B cell (primary cell): Measurements from ENCODE around the gene OPN5. TPM values are rescaled to one million over a fixed set of nuclear protein-coding genes. Genes with fewer than 3 reads are reported as not detected.

ENCODE experiments used
- ATAC-seq: fragments of 200-7000 bp; cut with Tn5 transposase; one replicate; pipeline ENCODE4 v1.10.0; 2021; ENCODE audit warnings: low read depth, mild to moderate bottlenecking, moderate number of reproducible peaks, moderate library complexity
- CTCF ChIA-PET: fragments of 350-600 bp; sonication (Branson Sonifier 250); formaldehyde crosslinking; loops from one replicate; lab custom pipeline; 2021; ENCODE audit warnings: antibody characterized with exemption, inconsistent platforms; lab: Charles Lee
- POLR2A ChIA-PET: fragments of 350-600 bp; sonication (Branson Sonifier 250); formaldehyde crosslinking; loops from one replicate; lab custom pipeline; 2021; ENCODE audit warnings: antibody characterized with exemption; lab: Charles Lee
- DNase-seq: peaks from one replicate; pipeline ENCODE4 v3.0.0; 2013
- H2AFZ ChIP-seq: 2 replicates; pipeline ENCODE4 v1.6.1; 2012; ENCODE audit warnings: mild to moderate bottlenecking, low read depth, low read length; ENCODE audit not compliant: insufficient read depth, poor library complexity, severe bottlenecking
- H3K27ac ChIP-seq, 2 donors: 1 replicate in 1 of 2; 2 replicates in 1 of 2; pipeline ENCODE4 v1.5.1; 2012 to 2013; ENCODE audit warnings: low read length in 2 of 2, mild to moderate bottlenecking in 2 of 2, moderate library complexity in 1 of 2
- H3K27me3 ChIP-seq, 4 experiments: fragments of 200-600 bp in 1 of 4; sonication (generic) in 1 of 4; replicated peaks in 1 of 4; 1 replicate in 2 of 4; 2 replicates in 2 of 4; pipeline versions ENCODE4 v1.6.1 to v1.7.0; 2013 to 2016; ENCODE audit warnings: low read length in 3 of 4, mild to moderate bottlenecking in 2 of 4, mixed read lengths in 1 of 4, moderate library complexity in 1 of 4; ENCODE audit not compliant: insufficient read depth in 4 of 4, control insufficient read depth in 3 of 4; ENCODE audit errors: control extremely low read depth in 1 of 4
- H3K36me3 ChIP-seq, 2 experiments: replicated peaks in 1 of 2; 1 replicate in 1 of 2; 2 replicates in 1 of 2; pipeline versions ENCODE4 v1.6.1 to v1.7.1; 2013; ENCODE audit warnings: low read length in 1 of 2; ENCODE audit not compliant: insufficient read depth in 2 of 2, control insufficient read depth in 1 of 2; ENCODE audit errors: control extremely low read depth in 1 of 2, extremely low read depth in 1 of 2
- H3K4me1 ChIP-seq, 2 donors: fragments of 200-600 bp in 1 of 2; sonication (generic) in 1 of 2; 1 replicate in 1 of 2; 2 replicates in 1 of 2; pipeline versions ENCODE4 v1.5.1 to v1.6.1; 2013 to 2017; ENCODE audit warnings: low read length in 2 of 2; ENCODE audit not compliant: control insufficient read depth in 2 of 2, insufficient read depth in 2 of 2
- H3K4me2 ChIP-seq: replicated peaks from 2 replicates; pipeline ENCODE3; 2012; ENCODE audit warnings: mild to moderate bottlenecking, low read depth, low read length; ENCODE audit not compliant: poor library complexity, severe bottlenecking
- H3K4me3 ChIP-seq, 5 experiments: fragments of 200-600 bp in 1 of 5; sonication (generic) in 1 of 5; 1 replicate in 3 of 5; 2 replicates in 2 of 5; pipeline versions ENCODE4 v1.5.1 to v1.7.0; 2011 to 2016; ENCODE audit warnings: low read length in 4 of 5, mild to moderate bottlenecking in 4 of 5, low read depth in 2 of 5, control low read depth in 1 of 5, moderate library complexity in 1 of 5; ENCODE audit not compliant: insufficient read depth in 1 of 5; ENCODE audit errors: control extremely low read depth in 1 of 5, extremely low read depth in 1 of 5
- H3K79me2 ChIP-seq: fragments of 200-600 bp; sonication (generic); one replicate; pipeline ENCODE4 v1.6.0; 2016; ENCODE audit warnings: low read length; ENCODE audit not compliant: control insufficient read depth, insufficient read depth
- H3K9ac ChIP-seq: fragments of 200-600 bp; sonication (generic); 2 replicates; pipeline ENCODE4 v1.6.1; 2017; ENCODE audit warnings: mild to moderate bottlenecking, low read length, moderate library complexity
- H3K9me3 ChIP-seq, 3 donors: one replicate each; pipeline versions ENCODE4 v1.6.1 to v1.7.1; 2013; ENCODE audit warnings: low read length in 2 of 3; ENCODE audit not compliant: control insufficient read depth in 2 of 3, insufficient read depth in 1 of 3; ENCODE audit errors: control extremely low read depth in 1 of 3
- H4K20me1 ChIP-seq: 2 replicates; pipeline ENCODE4 v1.6.0; 2012; ENCODE audit warnings: mild to moderate bottlenecking, low read length; ENCODE audit not compliant: insufficient read depth, control insufficient read depth, poor library complexity, severe bottlenecking
- H3K27ac Mint-ChIP-seq: one replicate; pipeline ENCODE4 v1.8.0; 2021; ENCODE audit warnings: mixed read lengths
- H3K27me3 Mint-ChIP-seq: one replicate; pipeline ENCODE4 v1.8.0; 2021; ENCODE audit warnings: mixed read lengths
- H3K4me1 Mint-ChIP-seq: one replicate; pipeline ENCODE4 v1.8.0; 2021; ENCODE audit warnings: mixed read lengths
- H3K4me3 Mint-ChIP-seq: one replicate; pipeline ENCODE4 v1.8.0; 2021; ENCODE audit warnings: mixed read lengths
- H3K9me3 Mint-ChIP-seq: one replicate; pipeline ENCODE4 v1.8.0; 2022; ENCODE audit warnings: mixed read lengths; ENCODE audit not compliant: insufficient read depth
- CTCF ChIP-seq: fragments of 200-600 bp; IDR thresholded peaks from one replicate; pipeline ENCODE4 v1.8.0; 2022; ENCODE audit warnings: antibody characterized with exemption, mild to moderate bottlenecking
- EZH2 ChIP-seq: IDR thresholded peaks from 2 replicates; pipeline ENCODE4 v1.6.1; 2012; ENCODE audit warnings: borderline replicate concordance, low read depth, mild to moderate bottlenecking, moderate library complexity, low read length; ENCODE audit not compliant: insufficient read depth, poor library complexity, severe bottlenecking
- WGBS: methylation state at CpG from one replicate; pipeline ENCODE4 v1.1.5; 2013; ENCODE audit warnings: missing lambda C conversion rate; ENCODE audit not compliant: insufficient coverage; 5-methylcytosine and 5-hydroxymethylcytosine counted together
- intact Hi-C: fragments of 100-400 bp; cut with micrococcal nuclease; formaldehyde crosslinking; loops from one replicate; pipeline ENCODE4 v1.10.0; 2022
- polyA plus RNA-seq: library from polyadenylated mRNA; depleted of rRNA; stranded (reverse); fragments of >200 nt; gene quantifications from 2 replicates; pipeline ENCODE4 v1.2.3, GENCODE V29; 2012
- total RNA-seq, 2 donors: library from RNA; stranded (reverse); fragments of 120-200 nt in 1 of 2; gene quantifications; 1 replicate in 1 of 2; 2 replicates in 1 of 2; pipeline versions ENCODE4 v1.2.3 to v1.2.4, GENCODE V29; 2013 to 2022

Gene OPN5
- total and polyA plus RNA-seq, 2 donors (not counting 1 experiment from before 2014, with no cell fraction given): not detected

DNA sequence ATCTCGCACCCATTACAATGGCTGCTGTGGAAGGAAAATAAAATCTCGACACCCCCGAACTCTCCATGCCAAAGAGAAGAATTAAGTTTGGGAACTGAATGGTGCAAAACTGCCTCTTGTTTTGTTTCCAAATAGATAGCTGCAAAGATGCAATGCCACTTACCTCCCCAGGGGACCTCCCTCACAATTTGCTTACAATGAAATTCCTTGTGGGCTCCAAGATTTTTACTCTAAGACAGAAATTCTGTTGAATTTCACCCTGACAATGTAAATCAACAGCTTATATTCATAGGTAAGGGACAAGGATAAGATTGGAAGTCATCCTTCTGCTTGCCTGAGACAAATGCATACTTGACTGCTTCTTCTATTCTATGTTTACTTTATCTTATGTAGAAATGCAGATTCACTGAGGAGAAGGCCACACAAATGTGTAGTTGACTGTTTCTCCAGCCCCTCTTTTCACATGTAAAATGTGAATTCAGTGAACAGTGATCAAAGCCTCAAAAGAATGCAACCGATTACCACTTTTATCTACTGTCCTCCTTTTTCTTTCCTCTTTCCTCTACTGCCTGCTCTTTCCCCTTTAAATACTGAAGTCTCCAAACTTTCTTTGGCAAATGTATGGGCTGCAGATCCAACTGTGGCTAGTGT, 46.9 kb upstream of the OPN5 start:
- Mint-ChIP-seq H3K27me3 (peaks cover 8% of the 10 kb centered on the region), H3K9me3 (no peaks in the 10 kb centered on the region), H3K4me3 (no peak overlapping the region), H3K27ac (no peak overlapping the region), H3K4me1 (no peaks in the 10 kb centered on the region)
- Histone ChIP-seq H3K4me3 (no peak overlapping the region), H2AFZ (no peak overlapping the region), H3K4me2 (no peak overlapping the region), H3K36me3 (no peaks in the 10 kb centered on the region), H3K27ac (no peak overlapping the region), H3K9me3 (no peaks in the 10 kb centered on the region), H3K27me3 (no peaks in the 10 kb centered on the region), H4K20me1 (no peaks in the 10 kb centered on the region), H3K79me2 (no peaks in the 10 kb centered on the region), H3K9ac (no peak overlapping the region), H3K4me1 (no peaks in the 10 kb centered on the region)
- 57% methylated on average over 1 of the region's 4 CpGs for WGBS
- TF ChIP-seq CTCF (no peak), EZH2 (no peak)
- POLR2A ChIA-PET: no interaction called here
- CTCF ChIA-PET: interaction anchor here (0.9 to 2.5 kb wide), 6 partner anchors 21 to 637 kb away, joined by 3 to 18 read pairs (median 8); no protein-coding TSS in a partner anchor
- DNase-seq: no peak
- intact Hi-C loops: loop anchor here (1.0 kb wide), 1 partner anchor 321 kb away; no protein-coding TSS in a partner anchor
- no peak for ATAC-seq

DNA sequence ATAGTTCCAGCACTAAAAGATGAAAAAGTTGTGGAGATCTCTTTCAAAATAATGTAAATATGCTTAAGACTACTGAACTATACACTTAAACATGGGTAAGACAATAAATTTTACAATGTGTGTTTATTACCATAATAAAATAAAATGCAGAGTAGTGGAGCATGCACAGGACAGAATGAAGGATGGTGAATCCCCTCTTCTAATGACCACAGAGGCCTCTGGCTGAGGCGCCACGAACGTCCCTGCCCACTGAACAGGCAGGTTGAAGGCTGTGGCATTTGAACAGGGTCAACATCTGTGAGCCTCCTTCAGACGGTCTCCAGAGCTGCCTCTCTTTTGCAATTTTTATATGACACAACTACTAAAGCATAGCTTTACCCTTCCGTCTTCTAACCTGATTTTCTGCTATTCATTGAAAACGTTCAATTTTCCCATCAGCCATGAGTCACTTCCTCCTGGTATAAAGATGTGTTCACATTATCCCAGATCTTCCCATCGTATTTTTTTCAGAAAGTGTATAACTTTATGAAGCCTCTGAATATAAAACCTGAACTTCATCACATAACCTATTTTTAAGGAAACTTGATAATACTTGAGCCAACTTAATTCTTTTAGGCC, 45.6 kb upstream of the OPN5 start:
- 80% methylated on average over 5 of the region's 7 CpGs for WGBS

More for the DNA sequence above, 45.6 kb upstream of the OPN5 start:
- TF ChIP-seq EZH2 (no peak), CTCF (no peak)
- Mint-ChIP-seq H3K4me3 (no peak overlapping the region), H3K9me3 (no peaks in the 10 kb centered on the region), H3K27me3 (peaks cover 8% of the 10 kb centered on the region), H3K4me1 (no peaks in the 10 kb centered on the region), H3K27ac (no peak overlapping the region)
- H3K4me3 ChIP-seq: no peak overlapping the region
- ChIA-PET CTCF (no interaction called here), POLR2A (no interaction called here)
- H3K27me3 ChIP-seq: no peaks in the 10 kb centered on the region
- intact Hi-C loops: no loop called here
- H3K27ac ChIP-seq: no peak overlapping the region
- H3K9ac ChIP-seq: no peak overlapping the region
- H3K36me3 ChIP-seq: no peaks in the 10 kb centered on the region
- H3K4me2 ChIP-seq: no peak overlapping the region
- no peaks in the 10 kb centered on the region for H3K79me2 ChIP-seq
- ATAC-seq (no peak), DNase-seq (no peak)
- H2AFZ ChIP-seq: no peak overlapping the region
- no peaks in the 10 kb centered on the region for H4K20me1 ChIP-seq
- H3K9me3 ChIP-seq: no peaks in the 10 kb centered on the region
- H3K4me1 ChIP-seq: no peaks in the 10 kb centered on the region
